ENCODE measurements around the gene FOXL3.

The FOXL3 gene

DNA sequence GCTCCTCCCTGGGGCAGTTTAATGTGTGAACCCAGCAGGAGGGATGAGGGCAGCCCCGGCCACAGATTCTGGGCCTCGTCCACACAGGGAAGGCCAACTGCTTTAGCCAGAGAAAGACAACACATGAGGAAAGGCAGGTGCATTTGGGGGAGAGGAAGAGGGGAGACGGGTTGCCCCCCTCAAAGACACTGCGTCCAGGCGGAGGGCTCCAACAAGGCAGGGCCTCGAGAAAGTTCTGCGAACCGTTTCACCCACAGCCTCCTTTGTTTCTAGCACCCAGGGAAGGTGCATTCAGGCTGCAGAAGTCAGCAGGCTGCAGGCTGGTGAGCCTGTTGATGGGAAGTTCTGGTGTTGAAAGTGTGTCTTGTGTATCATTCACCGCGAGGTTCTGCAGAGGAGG lies 10.1 kb downstream of the FOXL3 start:
- Histone ChIP-seq H3K4me3 (ENCODE audit: low read length) (no peak overlapping the region), H3K9me3 (ENCODE audit: low read length) (no peaks in the 10 kb centered on the region), H3K27me3 (ENCODE audit: insufficient read depth, low read length) (no peaks in the 10 kb centered on the region), H3K4me1 (ENCODE audit: insufficient read depth, low read length) (no peaks in the 10 kb centered on the region), H3K36me3 (ENCODE audit: insufficient read depth, low read length) (no peaks in the 10 kb centered on the region), H2AFZ (ENCODE audit: low read depth, low read length) (no peak overlapping the region)

DNA sequence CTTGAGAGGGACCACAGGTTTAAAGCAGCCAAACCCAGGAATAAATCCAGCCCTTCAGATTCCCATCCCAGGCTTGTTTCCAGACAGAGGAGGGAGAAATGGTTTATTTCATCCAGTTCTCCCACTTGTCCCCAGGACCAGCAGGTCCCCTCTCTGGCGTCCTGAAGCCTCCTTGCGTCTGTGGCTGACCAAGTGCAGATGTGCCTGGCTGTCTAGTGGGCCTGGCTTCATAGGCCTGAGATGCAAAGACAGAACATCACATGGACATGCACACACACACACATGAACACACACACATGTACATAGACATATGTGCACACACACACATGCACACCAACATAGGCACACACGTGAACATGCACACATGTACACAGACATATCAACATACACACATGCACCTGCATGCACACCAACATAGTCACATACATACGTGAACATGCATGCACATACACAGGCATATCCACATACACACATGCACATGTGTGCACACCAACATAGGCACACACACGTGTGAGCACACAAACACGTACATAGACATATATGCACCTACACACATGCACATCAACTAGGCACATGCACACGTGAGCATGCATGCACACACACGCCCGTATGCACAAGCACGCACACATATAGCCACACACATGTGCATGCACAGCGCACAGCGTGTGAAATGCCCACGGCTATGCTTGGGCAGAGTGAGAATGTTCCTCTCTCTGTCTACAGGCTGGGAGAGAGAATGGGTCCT lies 10.7 kb downstream of the FOXL3 start:
- Histone ChIP-seq H3K4me1 (ENCODE audit: insufficient read depth, low read length) (no peaks in the 10 kb centered on the region), H3K36me3 (ENCODE audit: insufficient read depth, low read length) (no peaks in the 10 kb centered on the region), H3K27me3 (ENCODE audit: insufficient read depth, low read length) (no peaks in the 10 kb centered on the region), H3K4me3 (ENCODE audit: low read length) (no peak overlapping the region), H3K9me3 (ENCODE audit: low read length) (no peaks in the 10 kb centered on the region), H2AFZ (ENCODE audit: low read depth, low read length) (no peak overlapping the region)

DNA sequence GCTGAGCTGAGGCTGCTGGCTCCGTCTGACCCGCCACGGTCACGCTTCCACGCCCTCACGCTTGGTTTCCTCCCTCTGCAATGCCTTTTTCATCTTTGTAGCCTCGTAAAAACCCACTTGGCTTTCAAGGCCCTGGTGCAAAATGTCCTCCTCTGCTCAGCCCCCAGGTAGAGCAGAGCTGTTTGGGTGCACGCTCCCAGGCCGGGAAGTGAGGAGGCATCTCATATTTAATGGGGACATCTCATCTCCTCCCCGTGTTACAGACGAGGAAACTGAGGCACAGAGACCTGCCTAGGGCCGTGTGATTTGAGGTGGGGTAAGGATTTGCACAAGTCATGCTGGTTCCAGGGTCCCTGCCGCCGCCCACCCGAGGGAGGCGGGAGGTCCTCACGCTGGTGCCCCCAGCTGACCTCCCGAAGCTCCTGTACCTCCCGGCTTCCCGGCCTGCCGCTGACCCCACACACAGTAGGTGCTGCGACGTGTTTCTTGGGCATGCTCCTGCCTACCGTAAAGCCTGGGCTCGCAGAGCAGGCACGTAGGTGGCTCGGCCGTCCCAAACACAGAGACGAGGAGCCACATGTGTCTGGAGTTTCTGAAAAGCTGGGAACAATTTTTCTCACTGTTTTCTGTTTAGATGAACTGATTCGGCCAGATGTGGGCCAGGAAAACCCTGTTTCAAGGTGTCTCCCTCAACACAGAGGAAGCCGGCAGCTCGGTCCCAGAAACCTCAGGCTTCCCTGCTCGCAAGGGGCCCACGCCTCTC lies 11.5 kb downstream of the FOXL3 start:
- Histone ChIP-seq H3K36me3 (ENCODE audit: insufficient read depth, low read length) (no peaks in the 10 kb centered on the region), H3K4me1 (ENCODE audit: insufficient read depth, low read length) (no peaks in the 10 kb centered on the region), H3K27me3 (ENCODE audit: insufficient read depth, low read length) (no peaks in the 10 kb centered on the region), H3K4me3 (ENCODE audit: low read length) (no peak overlapping the region), H3K9me3 (ENCODE audit: low read length) (no peaks in the 10 kb centered on the region), H2AFZ (ENCODE audit: low read depth, low read length) (no peak overlapping the region)

DNA sequence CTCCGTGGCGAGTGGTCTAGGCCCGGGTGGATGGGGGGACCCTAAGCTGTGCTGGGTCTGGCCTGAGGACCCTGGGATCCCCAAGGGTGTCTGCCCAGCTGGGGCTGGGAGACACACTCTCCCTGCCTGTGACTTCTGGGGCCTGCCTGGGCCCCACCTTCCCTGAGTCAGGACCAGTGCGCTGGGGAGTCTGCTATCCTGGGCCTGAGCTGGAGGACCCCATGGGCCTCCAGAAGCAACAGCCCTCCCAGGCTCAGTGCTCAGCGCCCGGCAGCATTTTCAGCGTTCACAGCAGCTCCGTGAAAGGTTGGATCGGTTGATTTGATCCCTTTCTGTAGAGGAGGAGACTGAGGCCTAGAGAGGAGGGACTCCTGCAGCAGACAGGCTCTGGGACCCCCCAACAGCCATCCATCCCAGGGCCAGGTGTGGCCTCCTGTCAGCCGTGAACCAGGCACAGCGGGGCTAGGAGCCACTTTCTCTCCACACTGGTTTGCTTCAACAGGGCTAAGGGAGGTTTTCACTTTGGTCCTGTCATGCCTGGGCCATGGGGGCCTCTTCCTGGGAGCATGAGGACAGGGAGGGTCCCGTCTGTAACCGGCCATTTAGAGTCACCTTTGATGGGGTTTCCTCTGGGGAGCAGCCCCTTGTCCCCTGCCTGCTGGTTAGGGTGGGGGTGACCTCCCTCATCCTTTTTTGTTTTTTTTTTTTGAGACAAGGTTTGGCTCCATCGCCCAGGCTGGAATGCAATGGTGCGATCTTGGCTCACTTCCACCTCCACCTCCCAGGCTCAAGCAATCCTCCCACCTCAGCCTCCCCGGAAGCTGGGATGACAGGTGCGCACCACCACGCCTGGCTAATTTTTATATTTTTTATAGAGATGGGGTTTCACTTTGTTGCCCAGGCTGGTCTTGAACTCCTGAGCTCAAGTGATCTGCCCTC lies 12.4 kb downstream of the FOXL3 start:
- H3K36me3 ChIP-seq (ENCODE audit: insufficient read depth, low read length): no peaks in the 10 kb centered on the region
- no peak overlapping the region for H2AFZ ChIP-seq (ENCODE audit: low read depth, low read length)
- H3K4me3 ChIP-seq (ENCODE audit: low read length): no peak overlapping the region
- no peaks in the 10 kb centered on the region for H3K27me3 ChIP-seq (ENCODE audit: insufficient read depth, low read length)
- H3K4me1 ChIP-seq (ENCODE audit: insufficient read depth, low read length): no peaks in the 10 kb centered on the region
- no peaks in the 10 kb centered on the region for H3K9me3 ChIP-seq (ENCODE audit: low read length)

DNA sequence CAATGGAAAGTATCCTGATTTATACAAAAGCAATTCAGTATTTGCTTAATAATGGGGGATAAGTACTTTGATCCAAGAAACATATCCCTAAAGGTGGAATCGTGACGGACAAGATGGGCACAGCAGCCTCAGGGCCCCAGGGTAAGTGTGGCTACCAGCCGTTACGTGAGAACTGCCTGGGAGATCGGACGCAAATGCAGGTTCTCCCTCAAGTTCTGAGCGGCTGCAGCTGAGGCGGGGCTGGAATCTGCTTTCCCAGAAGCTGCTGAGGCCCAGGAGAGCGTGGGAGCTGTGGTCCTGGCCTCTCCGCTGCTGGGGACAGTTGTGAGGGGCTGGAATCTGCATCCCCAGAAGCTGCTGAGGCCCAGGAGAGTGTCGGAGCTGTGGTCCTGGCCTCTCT lies 13.5 kb downstream of the FOXL3 start:
- Histone ChIP-seq H3K27me3 (ENCODE audit: insufficient read depth, low read length) (no peaks in the 10 kb centered on the region), H3K36me3 (ENCODE audit: insufficient read depth, low read length) (no peaks in the 10 kb centered on the region), H3K4me1 (ENCODE audit: insufficient read depth, low read length) (no peaks in the 10 kb centered on the region), H3K9me3 (ENCODE audit: low read length) (no peaks in the 10 kb centered on the region), H2AFZ (ENCODE audit: low read depth, low read length) (no peak overlapping the region), H3K4me3 (ENCODE audit: low read length) (no peak overlapping the region)

DNA sequence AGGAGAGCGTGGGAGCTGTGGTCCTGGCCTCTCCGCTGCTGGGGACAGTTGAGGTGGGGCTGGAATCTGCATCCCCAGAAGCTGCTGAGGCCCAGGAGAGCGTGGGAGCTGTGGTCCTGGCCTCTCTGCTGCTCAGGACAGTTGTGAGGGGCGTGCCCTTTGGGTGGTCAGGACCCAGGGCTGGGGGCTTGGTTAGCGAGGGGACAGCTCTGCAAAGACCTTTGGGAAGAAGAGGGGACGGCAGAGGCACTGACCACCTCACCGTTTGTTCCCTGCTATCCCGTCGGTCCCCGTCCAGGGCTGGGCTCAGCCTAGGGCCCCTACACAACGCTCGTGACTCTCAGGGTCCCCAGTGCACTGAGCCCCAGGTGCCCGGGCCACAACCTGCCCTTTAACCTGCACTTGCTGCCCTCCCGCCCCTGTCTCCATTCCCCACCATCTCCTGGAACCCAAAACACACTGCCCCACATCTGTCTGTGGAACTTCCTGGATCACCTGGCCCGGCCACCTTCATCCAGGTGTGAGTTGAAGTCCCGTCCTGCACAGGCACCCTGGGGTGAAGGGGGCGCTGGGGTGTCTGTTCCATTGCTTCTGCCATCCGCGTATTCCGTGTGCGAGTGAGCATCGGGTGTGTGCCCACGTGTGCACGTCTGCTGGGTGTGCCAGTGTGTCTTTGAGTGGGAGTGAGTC lies 14.1 kb downstream of the FOXL3 start:
- Histone ChIP-seq H3K27me3 (ENCODE audit: insufficient read depth, low read length) (no peaks in the 10 kb centered on the region), H3K4me3 (ENCODE audit: low read length) (no peak overlapping the region), H3K9me3 (ENCODE audit: low read length) (no peaks in the 10 kb centered on the region), H3K36me3 (ENCODE audit: insufficient read depth, low read length) (no peaks in the 10 kb centered on the region), H2AFZ (ENCODE audit: low read depth, low read length) (no peak overlapping the region), H3K4me1 (ENCODE audit: insufficient read depth, low read length) (no peaks in the 10 kb centered on the region)

DNA sequence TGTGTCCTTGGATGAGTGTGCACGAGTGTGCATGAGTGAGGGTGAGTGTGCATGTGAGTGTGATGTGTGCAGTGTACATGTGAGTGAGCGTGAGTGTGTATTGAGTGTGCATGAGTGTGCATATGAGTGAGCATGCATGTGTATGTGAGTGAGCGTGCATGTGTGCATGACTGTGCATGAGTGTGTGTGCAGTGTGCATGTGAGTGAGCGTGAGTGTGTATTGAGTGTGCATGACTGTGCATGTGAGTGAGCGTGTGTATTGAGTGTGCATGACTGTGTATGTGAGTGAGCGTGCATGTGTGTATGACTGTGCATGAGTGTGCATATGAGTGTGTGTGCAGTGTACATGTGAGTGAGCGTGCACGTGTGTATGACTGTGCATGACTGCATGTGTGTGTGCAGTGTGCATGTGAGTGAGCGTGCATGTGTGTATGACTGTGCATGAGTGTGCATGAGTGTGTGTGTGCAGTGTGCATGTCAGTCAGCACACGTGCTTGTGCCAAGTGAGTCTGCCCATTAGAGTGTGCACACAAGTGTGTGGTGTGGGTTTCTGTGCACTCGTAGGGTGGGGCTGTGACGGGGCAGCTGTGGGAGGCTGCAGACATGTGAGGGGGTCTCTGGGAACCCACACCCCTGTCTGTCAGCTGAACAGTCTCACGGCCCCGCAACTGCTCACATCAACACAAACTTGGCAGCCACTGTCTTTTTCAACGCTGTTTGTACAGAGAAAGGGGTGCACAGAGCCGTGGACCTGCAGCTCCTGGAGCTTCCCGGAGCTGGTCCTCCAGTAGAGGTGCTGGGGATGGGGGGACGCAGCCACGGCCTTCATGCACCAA lies 14.8 kb downstream of the FOXL3 start:
- Histone ChIP-seq H3K27me3 (ENCODE audit: insufficient read depth, low read length) (no peaks in the 10 kb centered on the region), H3K4me3 (ENCODE audit: low read length) (no peak overlapping the region), H3K4me1 (ENCODE audit: insufficient read depth, low read length) (no peaks in the 10 kb centered on the region), H3K9me3 (ENCODE audit: low read length) (no peaks in the 10 kb centered on the region), H2AFZ (ENCODE audit: low read depth, low read length) (no peak overlapping the region), H3K36me3 (ENCODE audit: insufficient read depth, low read length) (no peaks in the 10 kb centered on the region)

DNA sequence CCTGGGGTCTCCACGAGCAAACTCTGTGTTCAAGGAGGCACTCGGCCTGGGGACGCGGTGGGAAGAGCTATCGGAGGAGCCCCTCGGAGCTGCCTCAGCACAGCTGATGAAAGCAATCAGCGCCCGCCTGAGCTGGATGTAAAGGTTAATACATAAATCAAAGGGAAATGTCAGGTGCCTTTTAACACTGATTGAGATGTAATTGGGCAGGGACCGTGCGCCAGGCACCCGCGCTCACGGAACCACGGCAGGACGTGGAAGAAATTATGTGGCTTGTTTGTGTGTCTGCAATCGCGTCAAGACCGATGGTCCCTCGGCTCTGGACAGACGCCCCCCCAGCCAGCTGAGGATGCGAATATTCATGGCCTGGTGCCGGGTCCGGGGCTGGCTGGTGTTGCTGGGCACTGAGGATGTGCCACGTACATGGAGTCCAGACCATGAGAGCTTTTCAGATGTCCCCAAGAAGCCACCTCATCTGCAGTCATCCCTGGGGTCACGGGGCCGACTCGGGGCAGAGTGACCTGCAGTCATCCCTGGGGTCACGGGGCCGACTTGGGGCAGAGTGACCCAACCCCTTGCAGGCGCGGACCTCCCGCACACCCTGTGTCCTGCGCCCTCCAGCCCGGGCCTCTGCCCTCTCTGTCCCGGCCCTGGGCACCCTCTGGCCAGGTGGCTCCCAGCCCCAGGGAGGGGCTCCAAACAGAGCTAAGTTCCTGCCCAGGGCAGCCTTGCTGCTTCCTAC lies 15.6 kb downstream of the FOXL3 start:
- no peak overlapping the region for H3K4me3 ChIP-seq (ENCODE audit: low read length)

DNA sequence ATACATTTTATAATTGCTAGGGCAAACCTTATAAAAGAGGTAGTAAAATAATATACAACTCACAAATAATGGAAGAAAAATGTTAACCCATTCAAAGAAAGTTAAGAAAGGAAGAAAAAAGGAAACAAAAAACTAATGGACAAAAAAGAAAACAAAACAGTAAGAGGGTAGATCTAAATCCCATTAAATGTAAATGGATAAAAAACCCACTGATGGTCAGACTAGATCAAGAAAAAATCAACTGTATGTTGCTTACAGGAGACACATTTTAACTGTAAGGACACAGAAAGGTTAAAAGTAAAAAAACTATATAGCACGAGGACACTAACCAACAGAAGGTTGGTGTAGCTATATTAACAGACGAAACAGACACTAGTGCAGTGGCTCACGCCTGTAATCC lies 18.0 kb downstream of the FOXL3 start:
- Histone ChIP-seq H3K4me3 (ENCODE audit: low read length) (no peak overlapping the region), H3K27me3 (ENCODE audit: insufficient read depth, low read length) (no peaks in the 10 kb centered on the region), H3K9me3 (ENCODE audit: low read length) (no peaks in the 10 kb centered on the region), H3K36me3 (ENCODE audit: insufficient read depth, low read length) (no peaks in the 10 kb centered on the region), H3K4me1 (ENCODE audit: insufficient read depth, low read length) (no peaks in the 10 kb centered on the region), H2AFZ (ENCODE audit: low read depth, low read length) (no peak overlapping the region)

More for the DNA sequence above, 15.6 kb downstream of the FOXL3 start:
- Histone ChIP-seq H3K36me3 (ENCODE audit: insufficient read depth, low read length) (no peaks in the 10 kb centered on the region), H3K9me3 (ENCODE audit: low read length) (no peaks in the 10 kb centered on the region), H3K27me3 (ENCODE audit: insufficient read depth, low read length) (no peaks in the 10 kb centered on the region), H3K4me1 (ENCODE audit: insufficient read depth, low read length) (no peaks in the 10 kb centered on the region), H2AFZ (ENCODE audit: low read depth, low read length) (no peak overlapping the region)

DNA sequence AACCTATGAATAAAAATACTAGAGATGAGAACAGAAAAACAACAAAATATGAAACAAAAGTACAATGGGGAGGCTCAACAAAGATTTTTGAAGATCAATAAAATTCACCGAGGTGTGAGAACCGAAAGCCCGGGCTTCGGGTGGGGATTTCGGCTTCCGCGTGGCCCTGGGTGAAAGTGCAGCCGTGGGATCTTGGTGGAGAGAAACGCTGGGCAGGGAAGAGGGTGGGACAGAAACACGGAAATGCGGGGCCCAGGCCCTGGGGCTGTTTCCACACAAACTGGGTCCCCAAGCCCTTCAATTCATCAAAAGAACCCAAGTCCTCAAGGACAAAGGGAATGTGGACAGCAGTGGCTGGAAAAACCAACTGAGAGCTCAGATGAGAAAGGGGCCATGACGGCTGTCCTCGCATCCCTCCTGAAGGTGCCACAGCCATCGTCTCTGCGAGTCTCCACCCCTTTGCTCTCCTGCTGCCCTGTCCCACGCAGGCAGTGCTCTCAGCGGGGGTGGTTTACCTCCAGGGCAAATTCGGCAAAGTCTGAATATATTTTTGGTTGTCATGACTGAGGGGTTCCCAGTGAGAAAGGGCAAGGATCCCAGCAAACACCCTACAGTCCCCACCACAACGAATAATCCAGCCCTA lies 19.7 kb downstream of the FOXL3 start:
- Histone ChIP-seq H3K4me3 (ENCODE audit: low read length) (no peak overlapping the region), H3K27me3 (ENCODE audit: insufficient read depth, low read length) (no peaks in the 10 kb centered on the region), H2AFZ (ENCODE audit: low read depth, low read length) (no peak overlapping the region), H3K9me3 (ENCODE audit: low read length) (no peaks in the 10 kb centered on the region), H3K4me1 (ENCODE audit: insufficient read depth, low read length) (no peaks in the 10 kb centered on the region), H3K36me3 (ENCODE audit: insufficient read depth, low read length) (no peaks in the 10 kb centered on the region)

DNA sequence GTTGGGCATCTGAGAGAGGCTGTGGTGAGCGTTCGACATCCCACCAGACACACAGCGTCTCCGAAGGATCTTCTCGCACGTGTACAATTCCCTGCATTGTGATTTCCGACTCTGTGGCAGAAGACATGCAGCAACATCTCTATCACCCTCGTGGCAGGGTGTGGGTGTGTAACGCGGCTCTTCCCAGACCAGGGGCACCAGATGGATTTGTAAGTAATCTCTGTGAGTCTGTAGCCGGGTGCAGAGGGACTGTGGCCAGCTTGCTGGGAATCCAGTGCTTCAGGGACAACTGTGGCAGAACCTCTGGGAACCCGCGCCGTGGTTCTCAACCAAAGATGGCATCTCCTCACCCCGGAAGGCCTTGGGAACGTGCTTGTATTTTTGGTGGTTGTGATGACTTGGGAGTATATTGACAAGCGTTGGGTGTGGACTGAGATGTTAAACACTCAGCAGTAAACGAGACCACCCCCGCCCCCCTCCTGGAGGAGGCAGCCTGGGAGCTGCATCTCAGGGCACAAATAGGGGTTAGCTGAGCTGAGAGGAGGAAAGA lies 21.2 kb downstream of the FOXL3 start:
- no peaks in the 10 kb centered on the region for H3K36me3 ChIP-seq (ENCODE audit: insufficient read depth, low read length)
- H2AFZ ChIP-seq (ENCODE audit: low read depth, low read length): no peak overlapping the region
- H3K4me3 ChIP-seq (ENCODE audit: low read length): no peak overlapping the region
- H3K27me3 ChIP-seq (ENCODE audit: insufficient read depth, low read length): no peaks in the 10 kb centered on the region
- no peaks in the 10 kb centered on the region for H3K4me1 ChIP-seq (ENCODE audit: insufficient read depth, low read length)
- H3K9me3 ChIP-seq (ENCODE audit: low read length): no peaks in the 10 kb centered on the region
